Measurements from ENCODE around the gene DNM3. TPM values are rescaled to one million over a fixed set of nuclear protein-coding genes. Genes with fewer than 3 reads are reported as not detected.

Gene DNM3
- total and polyA plus RNA-seq, 2 experiments from 2014 or later = 5.2 to 12.2 TPM

GRCh38 chr1:171841931-171842761, 848 bp downstream of the DNM3 start:
- peaks cover 16% of the 10 kb centered on the region for H3K4me1 Mint-ChIP-seq
- TF ChIP-seq CTCF (conservative IDR thresholded peaks at IDR 0.05; ENCODE audit: low read depth in 2 of 2) = no peak
- no peak for TF ChIP-seq POLR2AphosphoS5 (IDR thresholded peaks at IDR 0.05; ENCODE audit: low read depth)
- no peaks in the 10 kb centered on the region; the same call in 2 of the 3 replicates for H3K36me3 Mint-ChIP-seq (ENCODE audit: low read depth)
- no peak overlapping the region for H3K27ac Mint-ChIP-seq
- peak; percentile 64 for DNase-seq (ENCODE audit: low spot score)
- Histone ChIP-seq H2AFZ (peak overlapping the region; percentile 97), H3K27ac (ENCODE audit: low read depth) (no peak overlapping the region), H3K4me1 (ENCODE audit: insufficient read depth) (peaks cover 14% of the 10 kb centered on the region), H3K4me2 (peak overlapping the region; percentile 92), H4K20me1 (replicated peaks; ENCODE audit: insufficient read depth) (no peaks in the 10 kb centered on the region), H3K79me2 (replicated peaks; ENCODE audit: insufficient read depth) (0 out of 2 replicates have a peak, but pooled peaks cover 8% of the 10 kb centered on the region), H3K9me2 (ENCODE audit: insufficient read depth) (no peaks in the 10 kb centered on the region), H3F3A (replicated peaks; ENCODE audit: low read depth) (0 out of 2 replicates have a peak, but pooled peaks cover 7% of the 10 kb centered on the region), H3K4me3 (peak overlapping the region; percentile 94), H3K27me3 (ENCODE audit: insufficient read depth) (peaks cover 15% of the 10 kb centered on the region; the same call in 1 of the 2 replicates), H3K36me3 (ENCODE audit: insufficient read depth) (no peaks in the 10 kb centered on the region)
- peaks cover 14% of the 10 kb centered on the region for H3K27me3 Mint-ChIP-seq (ENCODE audit: insufficient read depth, low read depth, poor library complexity)
- H3K4me3 Mint-ChIP-seq = peak overlapping the region; percentile 91
- no peaks in the 10 kb centered on the region for H3K9me3 Mint-ChIP-seq
- ATAC-seq = peak; percentile 49

- peaks cover 12% of the 10 kb centered on the region for H3K27me3 Mint-ChIP-seq (ENCODE audit: insufficient read depth, low read depth, poor library complexity)
- Histone ChIP-seq H2AFZ (no peak overlapping the region), H3K9me2 (ENCODE audit: insufficient read depth) (no peaks in the 10 kb centered on the region), H3K4me3 (no peak overlapping the region), H3K4me2 (no peak overlapping the region), H3K27ac (ENCODE audit: low read depth) (no peak overlapping the region), H4K20me1 (replicated peaks; ENCODE audit: insufficient read depth) (no peaks in the 10 kb centered on the region), H3K4me1 (ENCODE audit: insufficient read depth) (peaks cover 25% of the 10 kb centered on the region), H3K36me3 (ENCODE audit: insufficient read depth) (no peaks in the 10 kb centered on the region), H3K27me3 (ENCODE audit: insufficient read depth) (peaks cover 15% of the 10 kb centered on the region; the same call in 1 of the 2 replicates), H3F3A (replicated peaks; ENCODE audit: low read depth) (0 out of 2 replicates have a peak, but pooled peaks cover 7% of the 10 kb centered on the region), H3K79me2 (replicated peaks; ENCODE audit: insufficient read depth) (0 out of 2 replicates have a peak, but pooled peaks cover 8% of the 10 kb centered on the region)
- H3K4me1 Mint-ChIP-seq = peaks cover 19% of the 10 kb centered on the region
- H3K27ac Mint-ChIP-seq = no peak overlapping the region
- H3K4me3 Mint-ChIP-seq = no peak overlapping the region
- H3K36me3 Mint-ChIP-seq (ENCODE audit: low read depth) = no peaks in the 10 kb centered on the region; the same call in 2 of the 3 replicates
- H3K9me3 Mint-ChIP-seq = no peaks in the 10 kb centered on the region
- DNase-seq (ENCODE audit: low spot score) (no peak), ATAC-seq (no peak)
- no peak for TF ChIP-seq CREB1 (CRISPR knock-in tag; IDR thresholded peaks at IDR 0.05; ENCODE audit: low read depth)
- TF ChIP-seq JUNB (IDR thresholded peaks at IDR 0.05; ENCODE audit: unreplicated experiment) = no peak
- TF ChIP-seq CTCF (conservative IDR thresholded peaks at IDR 0.05; ENCODE audit: low read depth in 2 of 2) = no peak
- TF ChIP-seq EZH2phosphoT487 (IDR thresholded peaks at IDR 0.05; ENCODE audit: unreplicated experiment) = no peak
- TF ChIP-seq REST (IDR thresholded peaks at IDR 0.05; ENCODE audit: unreplicated experiment) = no peak
- TF ChIP-seq STAT1 (IDR thresholded peaks at IDR 0.05; ENCODE audit: unreplicated experiment) = no peak
- no peak for TF ChIP-seq POLR2AphosphoS5 (IDR thresholded peaks at IDR 0.05; ENCODE audit: low read depth)
Observed at GRCh38 chr1:171844381-171844780, 3.1 kb downstream of the DNM3 start.
